Esophagus muscularis mucosa (tissue), 4 donors: ENCODE data around the gene ERVV-1. TPM values are rescaled to one million over a fixed set of nuclear protein-coding genes. Genes with fewer than 3 reads are reported as not detected.

Experiments
- DNase-seq: peaks from one replicate; pipeline ENCODE4 v3.0.0-alpha.2; 2017; ENCODE audit errors: extremely low spot score
- H3K27ac ChIP-seq, 4 donors: fragments of 200-600 bp; sonication (generic); replicated peaks in 1 of 4; 1 replicate in 3 of 4; 2 replicates in 1 of 4; pipeline ENCODE4 v1.5.1; 2016 to 2019; ENCODE audit warnings: mild to moderate bottlenecking in 1 of 4
- H3K27me3 ChIP-seq, 4 donors: fragments of 200-600 bp; sonication (generic); one replicate each; pipeline versions ENCODE4 v1.5.1 to v1.6.0; 2016 to 2019
- H3K36me3 ChIP-seq, 4 donors: fragments of 200-600 bp; sonication (generic); one replicate each; pipeline ENCODE4 v1.5.1; 2016 to 2019
- H3K4me1 ChIP-seq, 4 donors: fragments of 200-600 bp; sonication (generic); one replicate each; pipeline ENCODE4 v1.5.1; 2016 to 2019
- H3K4me3 ChIP-seq, 4 donors: fragments of 200-600 bp; sonication (generic); 1 replicate in 2 of 4; 2 replicates in 2 of 4; pipeline ENCODE4 v1.5.1; 2016 to 2019; ENCODE audit warnings: mild to moderate bottlenecking in 4 of 4, moderate library complexity in 1 of 4
- H3K9me3 ChIP-seq, 4 donors: fragments of 200-600 bp; sonication (generic); 1 replicate in 3 of 4; 2 replicates in 1 of 4; pipeline ENCODE4 v1.5.1; 2016 to 2019
- EP300 ChIP-seq: sonication (generic); formaldehyde crosslinking; IDR thresholded peaks from one replicate; pipeline ENCODE4 v1.6.1; 2017; ENCODE audit warnings: antibody characterized with exemption
- POLR2A ChIP-seq: fragments of 450-650 bp; IDR thresholded peaks from one replicate; pipeline ENCODE4 v1.6.1; 2017; ENCODE audit warnings: antibody characterized with exemption, moderate library complexity, mild to moderate bottlenecking, low read depth
- POLR2AphosphoS5 ChIP-seq, 2 donors: sonication (generic); formaldehyde crosslinking; IDR thresholded peaks; one replicate each; pipeline ENCODE4 v1.6.1; 2017; ENCODE audit warnings: antibody characterized with exemption in 2 of 2
- WGBS: methylation state at CpG from one replicate; pipeline ENCODE4 v1.1.5; 2018; 5-methylcytosine and 5-hydroxymethylcytosine counted together
- intact Hi-C: fragments of 100-400 bp; cut with DNase I; formaldehyde crosslinking; loops from one replicate; pipeline ENCODE4 v1.15.1; 2023
- total RNA-seq, 4 donors: library from RNA; depleted of rRNA; stranded (reverse); fragments of >200 nt; gene quantifications; one replicate each; pipeline versions ENCODE4 v1.1.0 to v1.2.1, GENCODE V29; 2016
- TF ChIP-seq, protein P1 (sequence below), 3 experiments: fragments of 200-600 bp in 2 of 3; fragments of 450-650 bp in 1 of 3; sonication (generic) in 2 of 3; IDR thresholded peaks; one replicate each; pipeline ENCODE4 v1.5.1; 2017 to 2019; ENCODE audit warnings: antibody characterized with exemption in 3 of 3, mild to moderate bottlenecking in 2 of 3, moderate library complexity in 1 of 3

The ERVV-1 gene
- total RNA-seq, 4 donors from 2014 or later: not detected

DNA sequence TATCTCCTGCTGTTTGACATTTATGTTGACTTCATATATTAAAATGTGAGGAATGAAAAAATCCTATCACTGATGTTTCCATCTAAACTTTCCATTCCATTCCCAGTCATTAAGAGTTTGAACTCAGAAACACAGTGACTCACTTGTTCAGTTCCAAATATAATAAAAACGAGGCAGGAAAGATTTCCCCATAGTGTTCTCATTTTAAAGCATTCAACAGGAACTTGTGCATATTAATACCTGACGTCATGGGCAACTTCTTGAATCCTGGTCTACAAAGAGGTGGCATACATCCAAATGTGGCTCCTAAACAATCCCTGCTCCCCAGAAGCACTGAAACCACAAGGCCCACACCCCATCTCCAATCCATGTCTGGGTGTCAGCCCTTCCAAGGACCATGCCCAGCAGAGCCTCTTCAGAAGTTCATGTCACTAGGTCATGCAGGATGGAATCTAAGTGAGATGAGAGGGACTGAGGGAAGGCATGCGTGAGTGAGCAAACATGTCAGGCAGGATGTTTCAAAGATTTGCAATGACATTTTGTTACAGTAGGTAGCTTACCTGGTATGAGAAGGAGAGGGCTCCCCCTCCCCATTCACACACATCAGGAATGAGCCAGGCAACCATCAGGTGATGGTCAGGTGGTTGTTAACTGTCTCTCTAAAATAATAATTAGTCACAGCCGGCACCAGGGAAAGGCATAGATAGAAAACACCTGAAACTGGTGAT, 21.4 kb downstream of the ERVV-1 start:
- TF ChIP-seq, protein P1, sequence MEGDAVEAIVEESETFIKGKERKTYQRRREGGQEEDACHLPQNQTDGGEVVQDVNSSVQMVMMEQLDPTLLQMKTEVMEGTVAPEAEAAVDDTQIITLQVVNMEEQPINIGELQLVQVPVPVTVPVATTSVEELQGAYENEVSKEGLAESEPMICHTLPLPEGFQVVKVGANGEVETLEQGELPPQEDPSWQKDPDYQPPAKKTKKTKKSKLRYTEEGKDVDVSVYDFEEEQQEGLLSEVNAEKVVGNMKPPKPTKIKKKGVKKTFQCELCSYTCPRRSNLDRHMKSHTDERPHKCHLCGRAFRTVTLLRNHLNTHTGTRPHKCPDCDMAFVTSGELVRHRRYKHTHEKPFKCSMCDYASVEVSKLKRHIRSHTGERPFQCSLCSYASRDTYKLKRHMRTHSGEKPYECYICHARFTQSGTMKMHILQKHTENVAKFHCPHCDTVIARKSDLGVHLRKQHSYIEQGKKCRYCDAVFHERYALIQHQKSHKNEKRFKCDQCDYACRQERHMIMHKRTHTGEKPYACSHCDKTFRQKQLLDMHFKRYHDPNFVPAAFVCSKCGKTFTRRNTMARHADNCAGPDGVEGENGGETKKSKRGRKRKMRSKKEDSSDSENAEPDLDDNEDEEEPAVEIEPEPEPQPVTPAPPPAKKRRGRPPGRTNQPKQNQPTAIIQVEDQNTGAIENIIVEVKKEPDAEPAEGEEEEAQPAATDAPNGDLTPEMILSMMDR (IDR thresholded peaks at IDR 0.05): no peak
- TF ChIP-seq POLR2AphosphoS5 (IDR thresholded peaks at IDR 0.05) (no peak), POLR2A (no peak), EP300 (no peak)
- Histone ChIP-seq H3K4me3 (no peak overlapping the region), H3K27ac (no peak overlapping the region), H3K27me3 (peaks cover 0 to 42% (median 12%) of the 10 kb centered on the region in 4 donors), H3K9me3 (peaks cover 0 to 32% (median 20%) of the 10 kb centered on the region in 4 donors), H3K4me1 (no peaks in the 10 kb centered on the region), H3K36me3 (no peaks in the 10 kb centered on the region)
- intact Hi-C loops: no loop called here
- 81% methylated on average over 4 of the region's 4 CpGs for WGBS
- no peak for DNase-seq

DNA sequence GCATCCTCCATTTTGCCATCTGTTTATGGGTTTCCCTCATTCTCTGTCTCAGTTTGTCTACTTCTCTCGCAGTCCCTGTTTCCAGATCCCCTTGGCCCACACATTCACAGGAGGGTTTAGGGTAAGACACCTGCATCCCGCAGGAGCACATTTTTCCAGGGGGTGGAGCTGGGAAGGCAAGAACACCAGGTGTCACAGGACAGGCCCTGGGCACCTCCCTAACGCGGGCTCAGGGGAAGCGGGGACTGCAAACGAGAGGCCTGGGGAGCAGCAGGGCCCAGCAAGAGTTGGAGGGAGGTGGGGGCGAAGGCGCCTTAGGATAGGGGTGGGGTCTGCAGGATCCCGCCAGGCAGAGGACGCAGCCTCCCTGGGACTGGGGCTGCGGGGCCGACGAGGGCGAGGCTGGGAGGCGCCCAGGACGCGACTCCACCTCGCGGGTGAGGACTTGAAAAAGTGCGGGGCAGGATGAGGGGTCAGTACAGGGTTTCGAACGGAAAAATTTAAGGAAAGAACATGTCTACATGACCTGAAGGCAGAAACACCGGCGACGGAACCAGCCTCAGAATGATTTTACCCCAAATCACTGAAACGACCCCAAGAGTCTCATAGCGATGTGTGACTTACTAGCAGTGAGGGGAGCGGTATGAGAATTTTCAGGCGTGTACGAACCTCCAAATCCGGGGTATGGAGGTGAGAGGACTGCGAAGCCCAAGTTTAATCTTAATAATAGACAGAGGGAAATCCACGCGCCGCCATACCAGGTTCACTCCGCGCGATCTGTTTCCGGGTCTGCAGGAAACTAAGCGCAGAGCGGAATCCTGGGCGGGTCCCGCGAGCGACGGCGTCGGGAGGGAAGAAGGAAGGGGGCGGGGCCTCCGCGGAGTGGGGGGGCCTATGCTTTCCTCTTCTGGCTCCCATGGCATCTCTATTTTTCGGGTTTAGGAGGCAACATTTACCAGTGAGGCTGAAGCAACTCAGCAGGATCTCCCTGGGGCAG, 23.7 kb downstream of the ERVV-1 start:
- H3K27me3 ChIP-seq: peaks cover 0 to 59% (median 12%) of the 10 kb centered on the region in 4 donors
- intact Hi-C loops: no loop called here
- peaks cover 0 to 32% (median 20%) of the 10 kb centered on the region in 4 donors for H3K9me3 ChIP-seq
- no peak overlapping the region for H3K27ac ChIP-seq
- H3K4me1 ChIP-seq: no peaks in the 10 kb centered on the region
- WGBS: 16% methylated on average over 47 of the region's 52 CpGs
- no peak for DNase-seq
- peak overlapping the region; percentile 18 to 35 (median 24) for H3K4me3 ChIP-seq
- no peak for TF ChIP-seq EP300
- no peak for TF ChIP-seq POLR2AphosphoS5 (IDR thresholded peaks at IDR 0.05)
- H3K36me3 ChIP-seq: no peaks in the 10 kb centered on the region

DNA sequence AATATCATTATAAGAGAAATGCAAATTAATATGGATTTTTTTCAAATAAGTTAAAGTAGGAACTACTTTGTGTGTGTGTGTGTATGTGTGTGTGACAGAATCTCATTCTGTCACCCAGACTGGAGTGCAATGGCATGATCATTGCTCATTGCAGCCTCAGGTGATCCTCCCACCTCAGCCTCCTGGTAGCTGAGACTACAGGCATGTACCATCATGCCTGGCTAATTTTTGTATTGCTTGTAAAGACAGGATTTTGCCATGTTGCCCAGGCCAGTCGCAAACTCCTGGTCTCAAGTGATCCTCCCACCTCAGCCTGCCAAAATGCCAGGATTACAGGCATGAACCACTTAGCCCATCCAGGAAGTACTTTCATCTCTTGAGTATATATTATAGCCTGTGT, 27.6 kb downstream of the ERVV-1 start:
- TF ChIP-seq POLR2A (no peak), POLR2AphosphoS5 (IDR thresholded peaks at IDR 0.05) (no peak), EP300 (no peak)
- TF ChIP-seq, protein P1 (IDR thresholded peaks at IDR 0.05): no peak
- Histone ChIP-seq H3K27ac (no peak overlapping the region), H3K9me3 (peaks cover 0 to 29% (median 18%) of the 10 kb centered on the region in 4 donors), H3K4me3 (no peak overlapping the region), H3K36me3 (no peaks in the 10 kb centered on the region), H3K4me1 (no peaks in the 10 kb centered on the region), H3K27me3 (peaks cover 0 to 89% (median 12%) of the 10 kb centered on the region in 4 donors)
- WGBS: 88% methylated on average over 1 of the region's 1 CpG
- no peak for DNase-seq
- intact Hi-C loops: no loop called here

DNA sequence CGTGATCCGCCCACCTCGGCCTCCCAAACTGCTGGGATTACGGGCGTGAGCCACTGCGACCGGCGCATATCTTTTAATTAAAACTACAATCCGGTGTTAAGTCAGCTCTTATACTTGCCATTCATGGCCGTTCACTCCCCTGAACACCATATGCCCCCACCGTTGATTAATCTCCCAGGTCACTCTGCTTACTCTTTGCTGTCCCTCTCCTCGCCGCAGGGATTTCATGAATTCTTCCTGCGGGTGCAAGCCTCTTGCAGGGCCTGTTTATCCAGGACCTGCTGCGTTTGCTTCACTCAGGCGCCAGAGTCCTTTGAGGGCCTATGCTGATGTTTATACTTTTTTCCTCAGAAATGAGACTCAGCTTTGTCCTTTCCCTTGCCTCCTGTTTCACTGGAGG, 31.8 kb downstream of the ERVV-1 start:
- Histone ChIP-seq H3K27ac (no peak overlapping the region), H3K4me3 (no peak overlapping the region), H3K4me1 (no peaks in the 10 kb centered on the region), H3K36me3 (no peaks in the 10 kb centered on the region), H3K9me3 (peaks cover 0 to 29% (median 9%) of the 10 kb centered on the region in 4 donors), H3K27me3 (peaks cover 0 to 55% (median 0%) of the 10 kb centered on the region in 4 donors)
- TF ChIP-seq EP300 (no peak), POLR2AphosphoS5 (IDR thresholded peaks at IDR 0.05) (no peak)
- TF ChIP-seq, protein P1 (IDR thresholded peaks at IDR 0.05): no peak
- WGBS: 73% methylated on average over 16 of the region's 16 CpGs
- intact Hi-C loops: no loop called here
- no peak for DNase-seq

DNA sequence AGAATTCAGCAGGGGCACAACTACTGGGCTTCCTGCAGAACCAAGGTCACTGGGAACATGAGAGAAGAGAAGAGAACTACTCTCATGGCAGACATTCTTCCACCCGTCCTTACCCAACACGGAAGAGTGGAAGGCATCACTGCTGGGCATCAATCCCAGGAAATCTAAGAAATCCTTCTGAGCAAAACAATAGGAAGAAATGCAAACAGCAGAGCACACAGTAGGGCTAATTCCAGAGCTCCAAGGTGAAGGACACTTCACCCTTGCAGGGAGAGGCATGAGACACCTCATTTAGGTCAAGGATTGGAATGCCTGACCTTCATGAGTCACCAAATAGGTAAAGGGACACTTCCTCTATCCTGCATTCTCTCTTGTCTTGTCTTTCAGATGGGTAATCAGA, 33.7 kb downstream of the ERVV-1 start:
- DNase-seq: no peak
- intact Hi-C loops: no loop called here
- Histone ChIP-seq H3K27ac (no peak overlapping the region), H3K4me1 (no peaks in the 10 kb centered on the region), H3K27me3 (peaks cover 0 to 42% (median 0%) of the 10 kb centered on the region in 4 donors), H3K36me3 (no peaks in the 10 kb centered on the region), H3K4me3 (no peak overlapping the region), H3K9me3 (peaks cover 0 to 33% (median 9%) of the 10 kb centered on the region in 4 donors)
- no peak for TF ChIP-seq EP300
- TF ChIP-seq, protein P1 (IDR thresholded peaks at IDR 0.05): no peak
- no peak for TF ChIP-seq POLR2AphosphoS5 (IDR thresholded peaks at IDR 0.05)
- no peak for TF ChIP-seq POLR2A
- 58% methylated on average over 2 of the region's 2 CpGs for WGBS
